Suprapubic skin (tissue), 4 donors: ENCODE measurements around the gene MTA1. TPM values are rescaled to one million over a fixed set of nuclear protein-coding genes. Genes with fewer than 3 reads are reported as not detected.

Source experiments
- DNase-seq, 2 donors: peaks; one replicate each; pipeline ENCODE4 v3.0.0-alpha.2; 2019; ENCODE audit warnings: low spot score in 2 of 2
- H3K27ac ChIP-seq: fragments of 200-600 bp; sonication (generic); one replicate; pipeline ENCODE4 v1.5.1; 2019
- H3K27me3 ChIP-seq: fragments of 200-600 bp; sonication (generic); one replicate; pipeline ENCODE4 v1.5.1; 2019
- H3K36me3 ChIP-seq: fragments of 200-600 bp; sonication (generic); one replicate; pipeline ENCODE4 v1.5.1; 2019
- H3K4me1 ChIP-seq: fragments of 200-600 bp; sonication (generic); one replicate; pipeline ENCODE4 v1.5.1; 2019
- H3K4me3 ChIP-seq: fragments of 200-600 bp; sonication (generic); one replicate; pipeline ENCODE4 v1.5.1; 2019; ENCODE audit warnings: mild to moderate bottlenecking
- H3K9me3 ChIP-seq: fragments of 200-600 bp; sonication (generic); one replicate; pipeline ENCODE4 v1.5.1; 2019
- CTCF ChIP-seq, 2 donors: fragments of 200-600 bp in 1 of 2; fragments of 450-650 bp in 1 of 2; sonication (generic) in 1 of 2; IDR thresholded peaks; one replicate each; pipeline ENCODE4 v1.5.1; 2016 to 2019; ENCODE audit warnings: antibody characterized with exemption in 2 of 2, mild to moderate bottlenecking in 1 of 2, moderate library complexity in 1 of 2
- EP300 ChIP-seq: sonication (generic); formaldehyde crosslinking; IDR thresholded peaks from one replicate; pipeline ENCODE4 v1.6.1; 2017; ENCODE audit warnings: antibody characterized with exemption
- POLR2A ChIP-seq, 2 donors: fragments of 450-650 bp; IDR thresholded peaks; one replicate each; pipeline ENCODE4 v1.6.1; 2017; ENCODE audit warnings: antibody characterized with exemption in 2 of 2, mild to moderate bottlenecking in 2 of 2, moderate library complexity in 2 of 2
- POLR2AphosphoS5 ChIP-seq, 3 donors: sonication (generic); formaldehyde crosslinking; IDR thresholded peaks; one replicate each; pipeline ENCODE4 v1.6.1; 2017; ENCODE audit warnings: antibody characterized with exemption in 3 of 3
- WGBS: methylation state at CpG from one replicate; pipeline ENCODE4 v1.1.5; 2018; 5-methylcytosine and 5-hydroxymethylcytosine counted together
- total RNA-seq, 4 donors: library from RNA; depleted of rRNA; stranded (reverse); fragments of >200 nt; gene quantifications; one replicate each; pipeline ENCODE4 v1.1.0, GENCODE V29; 2016

MTA1 gene
- total RNA-seq, 4 donors from 2014 or later = 38.1 to 107 (median 59.5) TPM

GRCh38 chr14:105497671-105498429, 78.2 kb downstream of the MTA1 start:
- no peak overlapping the region for H3K4me3 ChIP-seq
- TF ChIP-seq EP300 = no peak
- TF ChIP-seq POLR2A (IDR thresholded peaks at IDR 0.05) = no peak
- no peak for TF ChIP-seq POLR2AphosphoS5 (IDR thresholded peaks at IDR 0.05)
- TF ChIP-seq CTCF (IDR thresholded peaks at IDR 0.05) = no peak
- WGBS = 87% methylated on average over 10 of the region's 31 CpGs
- peaks cover 11% of the 10 kb centered on the region for H3K36me3 ChIP-seq
- no peaks in the 10 kb centered on the region for H3K9me3 ChIP-seq
- DNase-seq = peak in 1 of 2 donors; percentile 73
- H3K27ac ChIP-seq = no peak overlapping the region
- no peaks in the 10 kb centered on the region for H3K27me3 ChIP-seq
- H3K4me1 ChIP-seq = peaks cover 15% of the 10 kb centered on the region

DNA sequence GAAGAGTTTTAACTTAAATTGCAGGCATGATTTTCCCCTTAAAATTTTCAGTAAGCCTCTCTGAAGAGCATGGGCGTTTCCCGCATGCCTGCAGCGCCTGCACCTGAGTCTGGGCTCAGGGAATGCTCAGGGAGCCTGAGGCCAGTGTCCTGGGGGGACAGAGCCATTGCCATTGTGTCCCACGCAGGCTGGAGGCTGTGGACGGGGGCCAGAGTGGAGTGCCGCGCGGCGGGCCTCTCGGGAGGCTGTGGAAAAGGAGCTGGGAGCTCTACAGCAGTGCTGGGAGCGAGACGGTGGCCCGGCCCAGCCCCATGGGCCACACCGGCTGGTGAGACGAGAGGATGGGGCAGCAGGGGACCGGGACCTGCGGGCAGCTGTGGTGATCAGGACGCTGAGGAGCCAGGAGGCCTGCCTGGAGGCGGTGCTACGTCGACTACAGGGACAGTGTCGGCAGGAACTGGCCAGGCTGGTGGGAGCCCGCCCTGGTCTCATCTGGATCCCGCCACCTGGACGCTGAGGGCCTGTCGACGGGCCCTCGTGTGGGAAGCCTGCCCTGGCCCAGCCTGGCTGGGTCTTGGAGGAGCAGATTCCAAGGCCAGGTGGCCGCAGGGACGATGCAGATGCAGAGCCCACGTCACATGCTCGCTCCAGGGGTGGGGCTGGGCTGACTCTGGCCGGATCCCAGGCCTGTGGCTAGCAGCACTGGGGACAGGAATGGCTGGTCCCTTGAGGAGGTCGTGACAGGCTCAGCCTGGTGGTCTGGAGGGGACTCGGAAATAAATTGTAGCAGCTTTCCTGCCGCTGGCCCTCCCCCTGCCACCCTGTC, 79.0 kb downstream of the MTA1 start:
- TF ChIP-seq POLR2A (IDR thresholded peaks at IDR 0.05) (no peak), POLR2AphosphoS5 (IDR thresholded peaks at IDR 0.05) (no peak), EP300 (no peak), CTCF (IDR thresholded peaks at IDR 0.05) (no peak)
- peak overlapping the region; percentile 14 for H3K27ac ChIP-seq
- H3K36me3 ChIP-seq = peaks cover 6% of the 10 kb centered on the region
- no peak overlapping the region for H3K4me3 ChIP-seq
- no peaks in the 10 kb centered on the region for H3K27me3 ChIP-seq
- WGBS = 88% methylated on average over 23 of the region's 36 CpGs
- DNase-seq = peak in 1 of 2 donors; percentile 70
- H3K4me1 ChIP-seq = peaks cover 15% of the 10 kb centered on the region
- H3K9me3 ChIP-seq = no peaks in the 10 kb centered on the region

GRCh38 chr14:105499256-105500035, 79.8 kb downstream of the MTA1 start:
- Histone ChIP-seq H3K9me3 (no peaks in the 10 kb centered on the region), H3K27ac (no peak overlapping the region), H3K4me1 (peaks cover 15% of the 10 kb centered on the region), H3K4me3 (no peak overlapping the region), H3K36me3 (peaks cover 6% of the 10 kb centered on the region), H3K27me3 (no peaks in the 10 kb centered on the region)
- TF ChIP-seq POLR2A (IDR thresholded peaks at IDR 0.05) = no peak
- TF ChIP-seq CTCF (IDR thresholded peaks at IDR 0.05) = no peak
- no peak for TF ChIP-seq POLR2AphosphoS5 (IDR thresholded peaks at IDR 0.05)
- TF ChIP-seq EP300 = no peak
- 66% methylated on average over 15 of the region's 27 CpGs for WGBS
- peak in 1 of 2 donors; percentile 66 for DNase-seq

- Histone ChIP-seq H3K27me3 (no peaks in the 10 kb centered on the region), H3K4me3 (no peak overlapping the region), H3K4me1 (peaks cover 13% of the 10 kb centered on the region), H3K9me3 (no peaks in the 10 kb centered on the region), H3K36me3 (peaks cover 6% of the 10 kb centered on the region), H3K27ac (no peak overlapping the region)
- 86% methylated on average over 18 of the region's 21 CpGs for WGBS
- no peak for TF ChIP-seq CTCF (IDR thresholded peaks at IDR 0.05)
- TF ChIP-seq POLR2A (IDR thresholded peaks at IDR 0.05) = no peak
- no peak for TF ChIP-seq POLR2AphosphoS5 (IDR thresholded peaks at IDR 0.05)
- no peak for TF ChIP-seq EP300
- no peak for DNase-seq
Observed at GRCh38 chr14:105500036-105500725, 80.6 kb downstream of the MTA1 start.
